H9 (cell line): ENCODE measurements around the gene TSPAN3. TPM values are rescaled to one million over a fixed set of nuclear protein-coding genes. Genes with fewer than 3 reads are reported as not detected.

Experiments
- DNase-seq: peaks from one replicate; pipeline ENCODE4 v3.0.0-alpha.2; 2017
- H2AFZ ChIP-seq: one replicate; pipeline ENCODE4 v1.6.1; 2013; ENCODE audit warnings: mild to moderate bottlenecking, low read length, control low read depth, moderate library complexity
- H2AK5ac ChIP-seq: 2 replicates; pipeline ENCODE4 v1.6.1; 2013; ENCODE audit warnings: low read length, control low read depth, mixed read lengths; ENCODE audit not compliant: insufficient read length
- H2BK120ac ChIP-seq: one replicate; pipeline ENCODE4 v1.6.1; 2013; ENCODE audit warnings: low read depth, mild to moderate bottlenecking, low read length, control low read depth, inconsistent platforms; ENCODE audit not compliant: poor library complexity, severe bottlenecking
- H2BK12ac ChIP-seq: 2 replicates; pipeline ENCODE4 v1.6.1; 2013; ENCODE audit warnings: low read length, control low read depth, mixed read lengths, low read depth; ENCODE audit not compliant: insufficient read length
- H2BK15ac ChIP-seq: 2 replicates; pipeline ENCODE4 v1.6.1; 2013; ENCODE audit warnings: low read depth, low read length, control low read depth
- H2BK20ac ChIP-seq: one replicate; pipeline ENCODE4 v1.6.1; 2013; ENCODE audit warnings: low read depth, mild to moderate bottlenecking, low read length, control low read depth, inconsistent platforms; ENCODE audit not compliant: poor library complexity, severe bottlenecking
- H2BK5ac ChIP-seq: 2 replicates; pipeline ENCODE4 v1.6.1; 2013; ENCODE audit warnings: low read length, control low read depth, mixed read lengths; ENCODE audit not compliant: insufficient read length
- H3K14ac ChIP-seq: 2 replicates; pipeline ENCODE4 v1.6.1; 2013; ENCODE audit warnings: low read length, control low read depth; ENCODE audit not compliant: insufficient read depth
- H3K18ac ChIP-seq: 2 replicates; pipeline ENCODE4 v1.6.1; 2013; ENCODE audit warnings: low read depth, mild to moderate bottlenecking, mixed read lengths, low read length, control low read depth; ENCODE audit not compliant: insufficient read length
- H3K23ac ChIP-seq: 2 replicates; pipeline ENCODE4 v1.6.1; 2013; ENCODE audit warnings: low read length, control low read depth, mixed read lengths, low read depth; ENCODE audit not compliant: insufficient read length
- H3K23me2 ChIP-seq: 2 replicates; pipeline ENCODE4 v1.6.1; 2013; ENCODE audit warnings: low read depth, mild to moderate bottlenecking, mixed read lengths, low read length, control low read depth; ENCODE audit not compliant: insufficient read length, poor library complexity, severe bottlenecking
- H3K27ac ChIP-seq: 2 replicates; pipeline ENCODE4 v1.5.1; 2013; ENCODE audit warnings: low read length, control low read depth, mixed read lengths, low read depth; ENCODE audit not compliant: insufficient read length
- H3K27me3 ChIP-seq: 2 replicates; pipeline ENCODE4 v1.6.1; 2013; ENCODE audit warnings: low read length, control low read depth, inconsistent platforms; ENCODE audit not compliant: insufficient read depth
- H3K4ac ChIP-seq: 2 replicates; pipeline ENCODE4 v1.6.1; 2013; ENCODE audit warnings: low read depth, mild to moderate bottlenecking, control low read depth, inconsistent platforms, low read length, moderate library complexity
- H3K4me1 ChIP-seq: 2 replicates; pipeline ENCODE4 v1.6.1; 2013; ENCODE audit warnings: low read length, control low read depth, inconsistent platforms; ENCODE audit not compliant: insufficient read depth
- H3K4me2 ChIP-seq: 2 replicates; pipeline ENCODE4 v1.6.1; 2013; ENCODE audit warnings: low read length, control low read depth, mixed read lengths; ENCODE audit not compliant: insufficient read length, insufficient read depth
- H3K56ac ChIP-seq: 2 replicates; pipeline ENCODE4 v1.6.1; 2013; ENCODE audit warnings: low read depth, mild to moderate bottlenecking, mixed read lengths, low read length, control low read depth; ENCODE audit not compliant: insufficient read length
- H3K79me1 ChIP-seq: 2 replicates; pipeline ENCODE4 v1.6.1; 2013; ENCODE audit warnings: low read depth, mild to moderate bottlenecking, moderate library complexity, low read length, control low read depth, inconsistent platforms; ENCODE audit not compliant: insufficient read depth, poor library complexity, severe bottlenecking
- H3K79me2 ChIP-seq: 2 replicates; pipeline ENCODE4 v1.6.1; 2013; ENCODE audit warnings: low read length, control low read depth, inconsistent platforms; ENCODE audit not compliant: insufficient read depth
- H3K9ac ChIP-seq: 2 replicates; pipeline ENCODE4 v1.6.1; 2013; ENCODE audit warnings: low read length, control low read depth, mixed read lengths; ENCODE audit not compliant: insufficient read length; ENCODE audit errors: extremely low read depth
- H3K9me3 ChIP-seq: one replicate; pipeline ENCODE4 v1.6.1; 2013; ENCODE audit warnings: low read depth, low read length, inconsistent platforms; ENCODE audit not compliant: control insufficient read depth
- H3T11ph ChIP-seq: one replicate; pipeline ENCODE4 v1.6.1; 2013; ENCODE audit warnings: mild to moderate bottlenecking, low read length, control low read depth, inconsistent platforms
- H4K20me1 ChIP-seq: one replicate; pipeline ENCODE4 v1.6.1; 2013; ENCODE audit not compliant: control insufficient read depth, insufficient read length, insufficient read depth
- H4K5ac ChIP-seq: 2 replicates; pipeline ENCODE4 v1.6.1; 2013; ENCODE audit warnings: low read depth, mild to moderate bottlenecking, mixed read lengths, low read length, control low read depth; ENCODE audit not compliant: insufficient read length
- H4K8ac ChIP-seq: replicated peaks from 2 replicates; pipeline ENCODE4 v1.6.1; 2013; ENCODE audit warnings: low read length, control low read depth, mixed read lengths, low read depth; ENCODE audit not compliant: insufficient read length
- H4K91ac ChIP-seq: 2 replicates; pipeline ENCODE4 v1.6.1; 2013; ENCODE audit warnings: low read depth, mild to moderate bottlenecking, moderate library complexity, mixed read lengths, low read length, control low read depth; ENCODE audit not compliant: insufficient read length
- H3K27ac Mint-ChIP-seq, 3 experiments: 2 replicates in 2 of 3; 3 replicates in 1 of 3; pipeline ENCODE4 v1.8.0; 2020 to 2021; ENCODE audit warnings: mixed read lengths in 3 of 3, mild to moderate bottlenecking in 1 of 3, moderate library complexity in 1 of 3
- H3K27me3 Mint-ChIP-seq: 2 replicates; pipeline ENCODE4 v1.8.0; 2021; ENCODE audit warnings: low read depth, mild to moderate bottlenecking, moderate library complexity, mixed read lengths
- H3K36me3 Mint-ChIP-seq, 3 experiments: 2 replicates in 2 of 3; 3 replicates in 1 of 3; pipeline ENCODE4 v1.8.0; 2020 to 2021; ENCODE audit warnings: low read depth in 3 of 3, mixed read lengths in 3 of 3; ENCODE audit not compliant: insufficient read depth in 1 of 3
- H3K4me1 Mint-ChIP-seq, 2 experiments: 2 replicates each; pipeline ENCODE4 v1.8.0; 2020; ENCODE audit warnings: mixed read lengths in 2 of 2
- H3K4me3 Mint-ChIP-seq, 2 experiments: 2 replicates in 1 of 2; 3 replicates in 1 of 2; pipeline ENCODE4 v1.8.0; 2020 to 2021; ENCODE audit warnings: mild to moderate bottlenecking in 2 of 2, mixed read lengths in 2 of 2, moderate library complexity in 1 of 2
- H3K9me3 Mint-ChIP-seq, 2 experiments: 2 replicates in 1 of 2; 3 replicates in 1 of 2; pipeline ENCODE4 v1.8.0; 2020; ENCODE audit warnings: mild to moderate bottlenecking in 2 of 2, mixed read lengths in 2 of 2, moderate library complexity in 1 of 2
- WGBS: extraction: QIAGEN DNeasy Blood & Tissue Kit; methylation state at CpG from one replicate; pipeline ENCODE4 v1.1.7; 2013; ENCODE audit warnings: missing lambda C conversion rate, low lambda C conversion rate, mixed read lengths; ENCODE audit not compliant: insufficient read length; ENCODE audit errors: extremely low coverage; 5-methylcytosine and 5-hydroxymethylcytosine counted together
- total RNA-seq: library from RNA; stranded (reverse); gene quantifications from 2 replicates; pipeline ENCODE4 v1.2.1, GENCODE V29; 2021
- TF ChIP-seq, protein P1 (sequence below): fragments of 200-600 bp; sonication (generic); conservative IDR thresholded peaks from 3 replicates; pipeline ENCODE4 v1.8.0; 2021; ENCODE audit warnings: antibody characterized with exemption, mild to moderate bottlenecking

TSPAN3 gene
- total RNA-seq, 1 experiment from 2014 or later: 117 TPM

DNA sequence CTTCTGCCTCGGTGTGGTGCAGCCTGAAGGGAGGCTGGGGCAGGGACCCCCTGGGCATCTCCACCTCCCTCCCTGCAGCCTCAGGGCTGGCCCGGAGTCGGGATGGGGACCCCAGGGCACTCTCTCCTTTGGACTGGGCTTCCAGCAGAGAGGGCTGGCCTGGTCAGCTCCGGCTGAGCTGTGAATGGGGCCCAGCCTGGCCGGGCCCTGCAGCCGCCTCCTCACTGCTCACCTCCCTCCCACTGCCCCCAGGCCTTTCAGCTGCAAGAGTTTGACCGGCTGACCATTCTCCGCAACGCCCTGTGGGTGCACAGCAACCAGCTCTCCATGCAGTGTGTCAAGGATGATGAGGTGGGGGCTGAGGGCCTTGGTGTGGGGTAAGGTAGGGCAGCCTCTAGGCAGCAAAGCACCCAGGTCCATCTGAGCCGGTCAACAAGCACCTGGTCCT is 40.0 kb downstream of the TSPAN3 start:
- no peak overlapping the region for H3K4me3 Mint-ChIP-seq
- no peak overlapping the region for H2BK120ac ChIP-seq

More for the DNA sequence above, 40.0 kb downstream of the TSPAN3 start:
- no peaks in the 10 kb centered on the region for H3K9me3 ChIP-seq
- H3K36me3 Mint-ChIP-seq: no peaks in the 10 kb centered on the region; a peak in 1 of 7 replicates
- no peak overlapping the region for H4K5ac ChIP-seq
- H2AFZ ChIP-seq: no peak overlapping the region
- H3K4ac ChIP-seq: no peak overlapping the region
- no peak overlapping the region for H3K18ac ChIP-seq
- no peak overlapping the region for H2BK20ac ChIP-seq
- no peaks in the 10 kb centered on the region for H3K79me2 ChIP-seq
- H3K27me3 ChIP-seq: no peaks in the 10 kb centered on the region
- no peak overlapping the region for H3K4me2 ChIP-seq
- H3K9ac ChIP-seq: no peak overlapping the region
- no peaks in the 10 kb centered on the region for H3K4me1 ChIP-seq
- no peak overlapping the region for H2BK15ac ChIP-seq
- no peak overlapping the region for H2BK12ac ChIP-seq
- H3T11ph ChIP-seq: no peak overlapping the region
- DNase-seq: peak; percentile 23
- no peak overlapping the region for H3K27ac ChIP-seq
- TF ChIP-seq, protein P1, sequence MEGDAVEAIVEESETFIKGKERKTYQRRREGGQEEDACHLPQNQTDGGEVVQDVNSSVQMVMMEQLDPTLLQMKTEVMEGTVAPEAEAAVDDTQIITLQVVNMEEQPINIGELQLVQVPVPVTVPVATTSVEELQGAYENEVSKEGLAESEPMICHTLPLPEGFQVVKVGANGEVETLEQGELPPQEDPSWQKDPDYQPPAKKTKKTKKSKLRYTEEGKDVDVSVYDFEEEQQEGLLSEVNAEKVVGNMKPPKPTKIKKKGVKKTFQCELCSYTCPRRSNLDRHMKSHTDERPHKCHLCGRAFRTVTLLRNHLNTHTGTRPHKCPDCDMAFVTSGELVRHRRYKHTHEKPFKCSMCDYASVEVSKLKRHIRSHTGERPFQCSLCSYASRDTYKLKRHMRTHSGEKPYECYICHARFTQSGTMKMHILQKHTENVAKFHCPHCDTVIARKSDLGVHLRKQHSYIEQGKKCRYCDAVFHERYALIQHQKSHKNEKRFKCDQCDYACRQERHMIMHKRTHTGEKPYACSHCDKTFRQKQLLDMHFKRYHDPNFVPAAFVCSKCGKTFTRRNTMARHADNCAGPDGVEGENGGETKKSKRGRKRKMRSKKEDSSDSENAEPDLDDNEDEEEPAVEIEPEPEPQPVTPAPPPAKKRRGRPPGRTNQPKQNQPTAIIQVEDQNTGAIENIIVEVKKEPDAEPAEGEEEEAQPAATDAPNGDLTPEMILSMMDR: no peak
- no peak overlapping the region for H3K27ac Mint-ChIP-seq
- no CpG with 5 or more reads among the region's 10 CpGs for WGBS
- H3K27me3 Mint-ChIP-seq: peaks cover under 1% of the 10 kb centered on the region
- no peaks in the 10 kb centered on the region for H3K23me2 ChIP-seq
- H2BK5ac ChIP-seq: no peak overlapping the region
- H3K23ac ChIP-seq: no peak overlapping the region
- no peak overlapping the region for H3K56ac ChIP-seq
- H3K79me1 ChIP-seq: no peaks in the 10 kb centered on the region
- H2AK5ac ChIP-seq: no peak overlapping the region
- H3K4me1 Mint-ChIP-seq: peaks cover 13 to 27% of the 10 kb centered on the region in 2 experiments
- H4K8ac ChIP-seq: no peak overlapping the region
- H4K91ac ChIP-seq: no peak overlapping the region
- no peak overlapping the region for H3K14ac ChIP-seq
- no peaks in the 10 kb centered on the region for H3K9me3 Mint-ChIP-seq
- H4K20me1 ChIP-seq: no peaks in the 10 kb centered on the region
